ENCODE data around the gene PIP5KL1.

Gene PIP5KL1

DNA sequence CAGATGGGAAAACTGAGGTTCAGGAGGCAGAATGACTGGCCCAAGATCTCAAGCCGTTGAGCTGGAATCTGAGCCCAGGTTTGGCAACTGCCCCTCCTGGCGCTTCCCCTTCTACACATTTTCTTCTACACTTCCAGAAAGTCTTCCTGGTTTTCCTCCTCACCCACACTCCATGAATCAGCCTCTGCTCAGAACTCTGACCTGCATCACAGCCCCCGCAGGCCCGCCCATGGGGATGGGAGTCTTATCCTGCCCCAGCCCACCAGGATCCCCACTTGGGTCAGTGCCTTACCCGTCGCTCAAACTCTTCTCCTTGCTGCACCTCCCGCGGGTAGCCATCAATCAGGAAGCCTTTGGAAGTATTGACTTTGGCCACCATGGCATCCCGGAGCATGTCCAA lies 59.0 kb downstream of the PIP5KL1 start:
- H3K27ac ChIP-seq (ENCODE audit: low read length) = no peak overlapping the region
- H3K9me3 ChIP-seq (ENCODE audit: insufficient read depth, low read length) = no peaks in the 10 kb centered on the region
- H3K4me3 ChIP-seq (ENCODE audit: low read length) = no peak overlapping the region
- peaks cover 3% of the 10 kb centered on the region for H3K4me1 ChIP-seq (ENCODE audit: low read length)
- H4K20me1 ChIP-seq (ENCODE audit: insufficient read depth, low read length) = no peaks in the 10 kb centered on the region
- no peak overlapping the region for H3K4me2 ChIP-seq (ENCODE audit: low read length)
- H2AFZ ChIP-seq (ENCODE audit: low read depth, low read length) = no peak overlapping the region
- H3K36me3 ChIP-seq (replicated peaks; ENCODE audit: low read depth, low read length) = no peaks in the 10 kb centered on the region
- no peaks in the 10 kb centered on the region for H3K27me3 ChIP-seq (ENCODE audit: low read depth, low read length)
- no peak overlapping the region for H3K9ac ChIP-seq (ENCODE audit: low read length)
- TF ChIP-seq, protein P1, sequence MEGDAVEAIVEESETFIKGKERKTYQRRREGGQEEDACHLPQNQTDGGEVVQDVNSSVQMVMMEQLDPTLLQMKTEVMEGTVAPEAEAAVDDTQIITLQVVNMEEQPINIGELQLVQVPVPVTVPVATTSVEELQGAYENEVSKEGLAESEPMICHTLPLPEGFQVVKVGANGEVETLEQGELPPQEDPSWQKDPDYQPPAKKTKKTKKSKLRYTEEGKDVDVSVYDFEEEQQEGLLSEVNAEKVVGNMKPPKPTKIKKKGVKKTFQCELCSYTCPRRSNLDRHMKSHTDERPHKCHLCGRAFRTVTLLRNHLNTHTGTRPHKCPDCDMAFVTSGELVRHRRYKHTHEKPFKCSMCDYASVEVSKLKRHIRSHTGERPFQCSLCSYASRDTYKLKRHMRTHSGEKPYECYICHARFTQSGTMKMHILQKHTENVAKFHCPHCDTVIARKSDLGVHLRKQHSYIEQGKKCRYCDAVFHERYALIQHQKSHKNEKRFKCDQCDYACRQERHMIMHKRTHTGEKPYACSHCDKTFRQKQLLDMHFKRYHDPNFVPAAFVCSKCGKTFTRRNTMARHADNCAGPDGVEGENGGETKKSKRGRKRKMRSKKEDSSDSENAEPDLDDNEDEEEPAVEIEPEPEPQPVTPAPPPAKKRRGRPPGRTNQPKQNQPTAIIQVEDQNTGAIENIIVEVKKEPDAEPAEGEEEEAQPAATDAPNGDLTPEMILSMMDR (IDR thresholded peaks at IDR 0.05; ENCODE audit: low read depth, low read length) = no peak
- no peak for TF ChIP-seq EZH2phosphoT487 (IDR thresholded peaks at IDR 0.05; ENCODE audit: low read depth)
- no peaks in the 10 kb centered on the region for H3K79me2 ChIP-seq (ENCODE audit: low read length)

DNA sequence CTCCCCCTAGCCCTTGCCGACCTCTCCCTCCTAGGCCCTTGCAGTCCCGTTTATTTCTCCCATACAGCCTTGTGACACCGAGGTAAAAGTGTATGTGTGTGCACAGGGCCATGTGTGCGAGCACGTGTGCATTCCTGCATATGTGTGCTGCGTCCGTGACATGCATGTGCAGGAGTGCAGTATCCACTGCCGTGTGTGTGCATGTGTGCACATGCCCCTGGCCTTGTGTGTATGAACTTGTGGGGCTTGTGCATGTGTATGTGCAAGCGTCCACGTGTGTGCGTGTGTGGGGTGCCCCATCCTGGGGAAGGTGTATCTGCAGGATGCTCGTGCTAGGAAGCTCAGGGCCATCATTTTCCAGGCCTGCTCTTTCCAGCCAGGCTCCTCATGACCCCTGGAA lies 59.7 kb downstream of the PIP5KL1 start:
- H3K4me3 ChIP-seq (ENCODE audit: low read length) = no peak overlapping the region
- H3K79me2 ChIP-seq (ENCODE audit: low read length) = no peaks in the 10 kb centered on the region
- no peak overlapping the region for H3K4me2 ChIP-seq (ENCODE audit: low read length)
- H3K36me3 ChIP-seq (replicated peaks; ENCODE audit: low read depth, low read length) = no peaks in the 10 kb centered on the region
- TF ChIP-seq EZH2phosphoT487 (IDR thresholded peaks at IDR 0.05; ENCODE audit: low read depth) = no peak
- TF ChIP-seq, protein P1 (IDR thresholded peaks at IDR 0.05; ENCODE audit: low read depth, low read length) = no peak
- no peak overlapping the region for H3K27ac ChIP-seq (ENCODE audit: low read length)
- H2AFZ ChIP-seq (ENCODE audit: low read depth, low read length) = no peak overlapping the region
- no peaks in the 10 kb centered on the region for H3K27me3 ChIP-seq (ENCODE audit: low read depth, low read length)
- H3K9me3 ChIP-seq (ENCODE audit: insufficient read depth, low read length) = no peaks in the 10 kb centered on the region
- no peaks in the 10 kb centered on the region for H4K20me1 ChIP-seq (ENCODE audit: insufficient read depth, low read length)
- H3K4me1 ChIP-seq (ENCODE audit: low read length) = peaks cover 6% of the 10 kb centered on the region
- no peak overlapping the region for H3K9ac ChIP-seq (ENCODE audit: low read length)

Data from OCI-LY3 (cell line).